ENCODE data around the gene IDH3B.
"Not testable (repeated sequence)": the region's sequence is repeated elsewhere in the genome, so short reads cannot be mapped to it uniquely, and the experiment has no call there.

- TF ChIP-seq TCF12 (IDR thresholded peaks at IDR 0.05; ENCODE audit: low read depth, low read length); CTCF (IDR thresholded peaks at IDR 0.05; ENCODE audit: control extremely low read depth in 1 of 3, insufficient read depth in 1 of 3, low read depth in 1 of 3, low read length in 3 of 3): not testable (repeated sequence)
These were observed 20.8 kb upstream of the IDH3B start for GRCh38 chr20:2684817-2685216.

Data from H1 (cell line).